ENCODE measurements around the gene SLC6A9.

The SLC6A9 gene

GRCh38 chr1:43947061-43947873, 84.0 kb downstream of the SLC6A9 start:
- Histone ChIP-seq H3K27me3 (replicated peaks; ENCODE audit: control insufficient read depth, insufficient read depth, low read length) (no peaks in the 10 kb centered on the region), H3K4me3 (replicated peaks; ENCODE audit: low read depth, low read length) (peak overlapping the region; percentile 96), H3K36me3 (ENCODE audit: control insufficient read depth, insufficient read depth, low read length) (peaks cover 6% of the 10 kb centered on the region)
- no peak for TF ChIP-seq CTCF (IDR thresholded peaks at IDR 0.05; ENCODE audit: insufficient read depth, low read length, poor library complexity, severe bottlenecking)
- DNase-seq (ENCODE audit: extremely low read depth, insufficient read length), result no peak
